HCT116 (cell line): ENCODE data around the gene ABCA1. TPM values are rescaled to one million over a fixed set of nuclear protein-coding genes. Genes with fewer than 3 reads are reported as not detected.

ENCODE experiments used
- ATAC-seq: fragments of 200-7000 bp; cut with Tn5 transposase; 2 replicates; pipeline ENCODE4 v1.9.1; 2020; ENCODE audit warnings: mild to moderate bottlenecking, moderate library complexity
- BruUV-seq: library from RNA; stranded (reverse); fragments of 400-500 nt; replicated peaks from 2 replicates; lab custom pipeline; 2021; lab: Mats Ljungman, UMichigan
- CTCF ChIA-PET: fragments of 300-600 bp; sonication (Branson Sonifier 250); formaldehyde crosslinking; loops from one replicate; lab custom pipeline; 2021; ENCODE audit warnings: antibody characterized with exemption; lab: Charles Lee
- POLR2A ChIA-PET: fragments of 300-600, 350-600 bp; sonication (Branson Sonifier 250); formaldehyde crosslinking; loops from one replicate; lab custom pipeline; 2021; ENCODE audit warnings: antibody characterized with exemption; lab: Charles Lee
- RAD21 ChIA-PET, 2 experiments: fragments of 300-600 bp; sonication (Branson Sonifier 250); formaldehyde crosslinking; loops; one replicate each; lab custom pipeline; 2023; ENCODE audit warnings: low total read pairs in 2 of 2; ENCODE audit not compliant: uncharacterized antibody in 2 of 2, unreplicated experiment in 2 of 2, low non-redundant PET in 1 of 2; lab: Charles Lee
- DNase-seq: peaks from one replicate; pipeline ENCODE4 v3.0.0-alpha.2; 2010; ENCODE audit warnings: low read depth, low spot score
- H2AFZ ChIP-seq: fragments of 200-600 bp; shearing (Covaris generic), sonication (generic); 2 replicates; pipeline ENCODE4 v1.6.1; 2017; ENCODE audit warnings: low read depth, mixed run types, mixed read lengths, antibody characterized with exemption, low read length; ENCODE audit not compliant: poor library complexity, severe bottlenecking
- H3K27ac ChIP-seq: 2 replicates; pipeline ENCODE4 v1.5.1; 2012; ENCODE audit warnings: low read depth, low read length
- H3K27me3 ChIP-seq: fragments of 200-600 bp; sonication (generic); 2 replicates; pipeline ENCODE4 v1.6.1; 2016; ENCODE audit warnings: mixed run types, low read length, mixed read lengths; ENCODE audit not compliant: insufficient read depth
- H3K36me3 ChIP-seq, 2 experiments: fragments of 200-500 bp in 1 of 2; fragments of 200-600 bp in 1 of 2; sonication (Bioruptor generic) in 1 of 2; sonication (generic) in 1 of 2; 2 replicates each; pipeline versions ENCODE4 v1.5.1 to v1.6.1; 2014 to 2016; ENCODE audit warnings: low read length in 2 of 2, inconsistent platforms in 1 of 2, mixed read lengths in 1 of 2, mixed run types in 1 of 2; ENCODE audit not compliant: insufficient read depth in 2 of 2, control insufficient read depth in 1 of 2
- H3K4me1 ChIP-seq, 2 experiments: fragments of 200-600 bp in 1 of 2; sonication (generic) in 1 of 2; 2 replicates each; pipeline versions ENCODE4 v1.5.1 to v1.6.1; 2012 to 2017; ENCODE audit warnings: low read length in 2 of 2, inconsistent platforms in 1 of 2, mild to moderate bottlenecking in 1 of 2, mixed read lengths in 1 of 2, mixed run types in 1 of 2, moderate library complexity in 1 of 2; ENCODE audit not compliant: insufficient read depth in 2 of 2, control insufficient read depth in 1 of 2
- H3K4me2 ChIP-seq: fragments of 200-600 bp; sonication (generic); 2 replicates; pipeline ENCODE4 v1.6.1; 2017; ENCODE audit warnings: mixed run types, low read length, mixed read lengths
- H3K4me3 ChIP-seq, 2 experiments: fragments of 200-600 bp in 1 of 2; sonication (generic) in 1 of 2; replicated peaks in 1 of 2; 2 replicates each; pipeline ENCODE4 v1.5.1; 2011 to 2016; ENCODE audit warnings: low read length in 2 of 2, control low read depth in 1 of 2, low read depth in 1 of 2, mild to moderate bottlenecking in 1 of 2, mixed read lengths in 1 of 2, mixed run types in 1 of 2
- H3K79me2 ChIP-seq: fragments of 200-600 bp; sonication (generic); 2 replicates; pipeline ENCODE4 v1.6.1; 2017; ENCODE audit warnings: mild to moderate bottlenecking, mixed run types, low read length, moderate library complexity, mixed read lengths; ENCODE audit not compliant: insufficient read depth
- H3K9ac ChIP-seq: fragments of 200-600 bp; sonication (generic); 2 replicates; pipeline ENCODE4 v1.6.1; 2016; ENCODE audit warnings: low read length, mixed read lengths
- H3K9me2 ChIP-seq: fragments of 200-600 bp; sonication (generic), shearing (Covaris generic); 2 replicates; pipeline ENCODE4 v1.6.1; 2017; ENCODE audit warnings: mixed run types, mild to moderate bottlenecking, moderate library complexity; ENCODE audit not compliant: insufficient read depth
- H3K9me3 ChIP-seq, 2 experiments: fragments of 200-500 bp in 1 of 2; fragments of 200-600 bp in 1 of 2; sonication (Bioruptor generic) in 1 of 2; sonication (generic) in 1 of 2; 2 replicates each; pipeline ENCODE4 v1.6.1; 2014 to 2017; ENCODE audit warnings: low read length in 2 of 2, mixed read lengths in 2 of 2, inconsistent platforms in 1 of 2, low read depth in 1 of 2, mild to moderate bottlenecking in 1 of 2, mixed run types in 1 of 2, moderate library complexity in 1 of 2; ENCODE audit not compliant: control insufficient read depth in 1 of 2, insufficient read depth in 1 of 2
- H4K20me1 ChIP-seq: fragments of 200-600 bp; sonication (generic), shearing (Covaris generic); 2 replicates; pipeline ENCODE4 v1.6.1; 2017; ENCODE audit warnings: mixed run types, mild to moderate bottlenecking, moderate library complexity; ENCODE audit not compliant: insufficient read depth
- ATF3 ChIP-seq: IDR thresholded peaks from 2 replicates; pipeline ENCODE4 v1.6.1; 2012
- CTCF ChIP-seq, 3 experiments: fragments of 200-600 bp in 1 of 3; sonication (generic) in 1 of 3; IDR thresholded peaks in 2 of 3; conservative IDR thresholded peaks in 1 of 3; 2 replicates each; pipeline ENCODE4 v1.5.1; 2012 to 2017; ENCODE audit warnings: low read depth in 2 of 3, low read length in 2 of 3, antibody characterized with exemption in 1 of 3, borderline replicate concordance in 1 of 3, control low read depth in 1 of 3, mild to moderate bottlenecking in 1 of 3, mixed read lengths in 1 of 3, mixed run types in 1 of 3, moderate library complexity in 1 of 3; ENCODE audit not compliant: insufficient read depth in 1 of 3
- EGR1 ChIP-seq: IDR thresholded peaks from 2 replicates; pipeline ENCODE4 v1.6.1; 2012; ENCODE audit warnings: low read depth
- ELF1 ChIP-seq: IDR thresholded peaks from 2 replicates; pipeline ENCODE4 v1.6.1; 2012; ENCODE audit warnings: low read depth, borderline replicate concordance
- EZH2 ChIP-seq: fragments of 200-600 bp; sonication (generic); IDR thresholded peaks from 2 replicates; pipeline ENCODE4 v1.6.1; 2017; ENCODE audit warnings: antibody characterized with exemption, mixed run types
- EZH2phosphoT487 ChIP-seq: fragments of 200-600 bp; IDR thresholded peaks from 2 replicates; pipeline ENCODE4 v1.6.1; 2018; ENCODE audit warnings: antibody characterized with exemption, borderline replicate concordance
- JUND ChIP-seq: IDR thresholded peaks from 2 replicates; pipeline ENCODE4 v1.6.1; 2012
- MAX ChIP-seq: IDR thresholded peaks from 2 replicates; pipeline ENCODE4 v1.6.1; 2012
- POLR2A ChIP-seq: IDR thresholded peaks from 2 replicates; pipeline ENCODE4 v1.7.0; 2011; ENCODE audit warnings: borderline replicate concordance; ENCODE audit not compliant: insufficient read depth, insufficient read length; ENCODE audit errors: extremely low read depth
- POLR2AphosphoS5 ChIP-seq: IDR thresholded peaks from 2 replicates; pipeline ENCODE4 v1.6.1; 2011; ENCODE audit warnings: mild to moderate bottlenecking, low read depth, low read length, moderate library complexity
- RAD21 ChIP-seq: IDR thresholded peaks from 2 replicates; pipeline ENCODE4 v1.6.1; 2012; ENCODE audit warnings: low read depth, mild to moderate bottlenecking
- REST ChIP-seq: IDR thresholded peaks from 2 replicates; pipeline ENCODE4 v1.6.1; 2012; ENCODE audit warnings: low read depth
- SIN3A ChIP-seq: IDR thresholded peaks from 2 replicates; pipeline ENCODE4 v1.6.1; 2012; ENCODE audit warnings: low read depth
- SRF ChIP-seq: IDR thresholded peaks from 2 replicates; pipeline ENCODE4 v1.6.1; 2012; ENCODE audit warnings: low read depth
- ZBTB33 ChIP-seq: IDR thresholded peaks from 2 replicates; pipeline ENCODE4 v1.6.1; 2011; ENCODE audit warnings: mild to moderate bottlenecking, low read length, moderate library complexity; ENCODE audit not compliant: insufficient replicate concordance; ENCODE audit errors: extremely low read depth
- ZFX ChIP-seq: fragments of 450-650 bp; IDR thresholded peaks from 2 replicates; pipeline ENCODE4 v1.6.1; 2017
- ZNF274 ChIP-seq: fragments of 200-500 bp; sonication (Bioruptor generic); IDR thresholded peaks from 2 replicates; pipeline ENCODE4 v1.6.1; 2014; ENCODE audit warnings: mild to moderate bottlenecking, low read depth, low read length, inconsistent platforms
- intact Hi-C: fragments of 100-400 bp; cut with micrococcal nuclease; formaldehyde crosslinking; loops from 2 replicates; pipeline ENCODE4 v1.10.0; 2022
- total RNA-seq: library from RNA; stranded (reverse); gene quantifications from one replicate; pipeline ENCODE4 v1.2.1, GENCODE V29; 2021; ENCODE audit not compliant: unreplicated experiment

ABCA1 gene
- total RNA-seq, 1 experiment from 2014 or later, result 0.89 TPM

GRCh38 chr9:104826911-104827310 lies 101.0 kb downstream of the ABCA1 start:
- Histone ChIP-seq H3K4me2 (no peak overlapping the region), H3K9me3 (no peaks in the 10 kb centered on the region), H3K9ac (no peak overlapping the region), H3K9me2 (no peaks in the 10 kb centered on the region), H3K36me3 (no peaks in the 10 kb centered on the region), H3K79me2 (no peaks in the 10 kb centered on the region), H3K4me3 (no peak overlapping the region), H4K20me1 (no peaks in the 10 kb centered on the region), H2AFZ (no peak overlapping the region), H3K27me3 (no peaks in the 10 kb centered on the region), H3K4me1 (no peaks in the 10 kb centered on the region), H3K27ac (no peak overlapping the region)
- ChIA-PET CTCF (no interaction called here), RAD21 (no interaction called here), POLR2A (no interaction called here)
- intact Hi-C loops, result no loop called here
- no peak for DNase-seq
- no TSS peak for BruUV-seq
- no peak for TF ChIP-seq EZH2phosphoT487
- no peak for TF ChIP-seq POLR2A
- no peak for TF ChIP-seq EGR1
- no peak for TF ChIP-seq ZNF274
- no peak for TF ChIP-seq REST
- TF ChIP-seq ATF3, result no peak
- TF ChIP-seq ELF1, result no peak
- no peak for TF ChIP-seq MAX
- TF ChIP-seq CTCF (IDR thresholded peaks at IDR 0.05 in 2 of 3, conservative IDR thresholded peaks at IDR 0.05 in 1 of 3; ENCODE audit: borderline replicate concordance in 1 of 3, insufficient read depth in 1 of 3, low read depth in 2 of 3, low read length in 2 of 3), result no peak
- TF ChIP-seq ZFX, result no peak
- no peak for TF ChIP-seq RAD21
- no peak for TF ChIP-seq JUND
- TF ChIP-seq POLR2AphosphoS5, result no peak
- no peak for TF ChIP-seq EZH2
- no peak for TF ChIP-seq SIN3A
- no peak for TF ChIP-seq SRF
- TF ChIP-seq ZBTB33, result no peak
- ATAC-seq, result no peak
